OCI-LY1 (cell line): ENCODE data around the gene IL31RA.

Experiments used
- CTCF ChIP-seq: fragments of 200-600 bp; sonication (generic), shearing (Covaris generic); IDR thresholded peaks from 2 replicates; pipeline ENCODE4 v1.5.1; 2017; ENCODE audit warnings: mild to moderate bottlenecking, antibody characterized with exemption, low read length, moderate library complexity, mixed read lengths
- EZH2 ChIP-seq: fragments of 200-600 bp; sonication (generic), shearing (Covaris generic); IDR thresholded peaks from 2 replicates; pipeline ENCODE4 v1.8.0; 2017; ENCODE audit warnings: borderline replicate concordance, mixed run types, mild to moderate bottlenecking, antibody characterized with exemption, low read length, moderate library complexity, mixed read lengths

- TF ChIP-seq CTCF: no peak
- TF ChIP-seq EZH2: no peak
Measured at GRCh38 chr5:55903121-55903701, 52.1 kb downstream of the IL31RA start.
